Left ventricle myocardium inferior (tissue), 1 donor: Measurements from ENCODE around the gene NRF1. TPM values are rescaled to one million over a fixed set of nuclear protein-coding genes. Genes with fewer than 3 reads are reported as not detected.

ENCODE experiments used
- DNase-seq: peaks from one replicate; pipeline ENCODE4 v3.0.0-alpha.2; 2020
- H3K27ac ChIP-seq: fragments of 200-600 bp; replicated peaks from 2 replicates; pipeline ENCODE4 v1.8.0; 2021
- H3K27me3 ChIP-seq: fragments of 200-600 bp; 2 replicates; pipeline ENCODE4 v1.8.0; 2021; ENCODE audit warnings: low read depth
- H3K36me3 ChIP-seq: fragments of 200-600 bp; 2 replicates; pipeline ENCODE4 v1.8.0; 2021
- H3K4me1 ChIP-seq: fragments of 200-600 bp; 2 replicates; pipeline ENCODE4 v1.8.0; 2021
- H3K4me3 ChIP-seq: fragments of 200-600 bp; 2 replicates; pipeline ENCODE4 v1.8.0; 2021; ENCODE audit warnings: mild to moderate bottlenecking, moderate library complexity
- H3K9me3 ChIP-seq: fragments of 200-600 bp; replicated peaks from 2 replicates; pipeline ENCODE4 v1.8.0; 2021
- intact Hi-C: fragments of 100-400 bp; cut with micrococcal nuclease; formaldehyde crosslinking; loops from one replicate; pipeline ENCODE4 v1.11.0; 2022
- total RNA-seq: library from RNA; stranded (reverse); fragmentation: NEBNext Ultra II Directional; extraction: Animal tissue kit (Norgen Biotek cat#: 25700); gene quantifications from one replicate; pipeline ENCODE4 v1.2.1, GENCODE V29; 2021
- TF ChIP-seq, protein P1 (sequence below): fragments of 200-600 bp; IDR thresholded peaks from 2 replicates; pipeline ENCODE4 v1.8.0; 2021; ENCODE audit warnings: antibody characterized with exemption, mild to moderate bottlenecking, borderline replicate concordance
- donor health status: DM: no; HTN: yes; CAD: no; lungs with severe emphysema.

The NRF1 gene
- total RNA-seq, 1 donor from 2014 or later: 9.6 TPM

DNA sequence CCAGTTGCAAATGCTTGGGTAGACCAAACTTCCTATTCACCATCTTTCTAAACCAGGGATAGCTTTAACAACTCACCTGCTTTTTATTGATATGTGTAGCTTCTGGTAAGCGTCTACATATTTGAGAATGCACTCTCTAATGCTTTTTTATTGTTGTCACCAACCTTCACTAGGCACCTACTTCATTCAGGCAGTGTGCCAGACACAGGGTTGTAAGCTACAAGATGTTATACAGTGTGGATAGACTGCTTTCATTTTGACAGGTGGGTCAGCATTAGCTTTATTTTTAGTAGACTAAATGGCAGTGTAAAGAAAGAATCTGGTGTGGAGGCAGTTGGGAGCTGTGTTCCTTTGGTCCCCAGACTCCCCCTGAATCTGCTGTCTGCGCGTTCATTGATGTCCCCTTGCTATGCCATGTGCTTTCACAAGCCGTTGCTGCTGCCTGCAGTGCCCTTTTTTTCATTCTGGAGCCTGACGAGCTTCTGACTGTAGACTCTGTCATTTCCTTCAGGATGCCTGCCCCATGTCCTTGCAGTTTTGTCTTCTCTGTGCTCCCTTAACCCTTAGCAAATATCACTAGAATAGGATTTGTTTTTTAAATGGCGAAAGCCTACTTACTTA is 32.1 kb downstream of the NRF1 start:
- peaks cover 35% of the 10 kb centered on the region for H3K4me1 ChIP-seq
- H3K4me3 ChIP-seq: peak overlapping the region; percentile 30
- H3K9me3 ChIP-seq: no peaks in the 10 kb centered on the region
- H3K27ac ChIP-seq: peak overlapping the region; percentile 30
- DNase-seq: no peak
- no peaks in the 10 kb centered on the region for H3K27me3 ChIP-seq
- TF ChIP-seq, protein P1, sequence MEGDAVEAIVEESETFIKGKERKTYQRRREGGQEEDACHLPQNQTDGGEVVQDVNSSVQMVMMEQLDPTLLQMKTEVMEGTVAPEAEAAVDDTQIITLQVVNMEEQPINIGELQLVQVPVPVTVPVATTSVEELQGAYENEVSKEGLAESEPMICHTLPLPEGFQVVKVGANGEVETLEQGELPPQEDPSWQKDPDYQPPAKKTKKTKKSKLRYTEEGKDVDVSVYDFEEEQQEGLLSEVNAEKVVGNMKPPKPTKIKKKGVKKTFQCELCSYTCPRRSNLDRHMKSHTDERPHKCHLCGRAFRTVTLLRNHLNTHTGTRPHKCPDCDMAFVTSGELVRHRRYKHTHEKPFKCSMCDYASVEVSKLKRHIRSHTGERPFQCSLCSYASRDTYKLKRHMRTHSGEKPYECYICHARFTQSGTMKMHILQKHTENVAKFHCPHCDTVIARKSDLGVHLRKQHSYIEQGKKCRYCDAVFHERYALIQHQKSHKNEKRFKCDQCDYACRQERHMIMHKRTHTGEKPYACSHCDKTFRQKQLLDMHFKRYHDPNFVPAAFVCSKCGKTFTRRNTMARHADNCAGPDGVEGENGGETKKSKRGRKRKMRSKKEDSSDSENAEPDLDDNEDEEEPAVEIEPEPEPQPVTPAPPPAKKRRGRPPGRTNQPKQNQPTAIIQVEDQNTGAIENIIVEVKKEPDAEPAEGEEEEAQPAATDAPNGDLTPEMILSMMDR: no peak
- H3K36me3 ChIP-seq: no peaks in the 10 kb centered on the region
- intact Hi-C loops: no loop called here

DNA sequence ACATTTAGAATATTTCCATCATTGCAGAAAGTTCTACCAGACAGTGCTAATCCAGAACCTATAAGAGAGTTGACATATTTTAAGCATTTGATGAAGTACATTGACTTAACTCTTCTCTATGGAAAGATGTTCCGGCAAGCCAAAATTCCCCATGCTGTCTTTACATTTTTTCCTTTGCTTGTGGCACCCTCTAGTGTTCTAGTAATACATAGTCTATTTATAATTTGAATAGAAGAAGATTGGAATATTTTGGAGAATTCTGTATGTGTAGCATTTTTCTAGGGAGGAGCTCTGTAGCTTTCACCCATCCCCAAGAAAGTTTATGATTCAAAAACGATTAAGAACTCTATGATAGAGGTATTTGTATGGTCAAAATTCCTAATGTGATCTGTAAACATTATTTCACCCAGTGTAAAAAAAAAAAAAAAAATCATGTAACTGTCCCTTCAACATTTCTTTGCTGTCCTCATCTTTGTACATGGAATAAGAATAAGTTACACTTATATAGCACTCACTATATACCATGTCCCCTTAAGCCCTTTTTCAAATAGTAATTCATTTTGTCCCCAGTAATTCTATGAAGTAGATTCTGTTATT is 33.2 kb downstream of the NRF1 start:
- intact Hi-C loops: no loop called here
- DNase-seq: no peak
- H3K27me3 ChIP-seq: no peaks in the 10 kb centered on the region
- H3K36me3 ChIP-seq: no peaks in the 10 kb centered on the region
- peaks cover 34% of the 10 kb centered on the region for H3K4me1 ChIP-seq
- H3K27ac ChIP-seq: no peak overlapping the region
- H3K4me3 ChIP-seq: no peak overlapping the region
- H3K9me3 ChIP-seq: no peaks in the 10 kb centered on the region
- TF ChIP-seq, protein P1: peak; percentile 60

- no peaks in the 10 kb centered on the region for H3K9me3 ChIP-seq
- TF ChIP-seq, protein P1: no peak
- H3K4me3 ChIP-seq: peak overlapping the region; percentile 31
- peak overlapping the region; percentile 47 for H3K27ac ChIP-seq
- DNase-seq: no peak
- no peaks in the 10 kb centered on the region for H3K27me3 ChIP-seq
- H3K4me1 ChIP-seq: peaks cover 34% of the 10 kb centered on the region
- no peaks in the 10 kb centered on the region for H3K36me3 ChIP-seq
- intact Hi-C loops: no loop called here
Measured at GRCh38 chr7:129646369-129647021, 35.0 kb downstream of the NRF1 start.

- Histone ChIP-seq H3K9me3 (no peaks in the 10 kb centered on the region), H3K4me1 (peaks cover 20% of the 10 kb centered on the region), H3K36me3 (no peaks in the 10 kb centered on the region), H3K27ac (no peak overlapping the region), H3K27me3 (no peaks in the 10 kb centered on the region), H3K4me3 (no peak overlapping the region)
- intact Hi-C loops: no loop called here
- no peak for DNase-seq
- TF ChIP-seq, protein P1: no peak
Measured at GRCh38 chr7:129649128-129649690, 37.7 kb downstream of the NRF1 start.

DNA sequence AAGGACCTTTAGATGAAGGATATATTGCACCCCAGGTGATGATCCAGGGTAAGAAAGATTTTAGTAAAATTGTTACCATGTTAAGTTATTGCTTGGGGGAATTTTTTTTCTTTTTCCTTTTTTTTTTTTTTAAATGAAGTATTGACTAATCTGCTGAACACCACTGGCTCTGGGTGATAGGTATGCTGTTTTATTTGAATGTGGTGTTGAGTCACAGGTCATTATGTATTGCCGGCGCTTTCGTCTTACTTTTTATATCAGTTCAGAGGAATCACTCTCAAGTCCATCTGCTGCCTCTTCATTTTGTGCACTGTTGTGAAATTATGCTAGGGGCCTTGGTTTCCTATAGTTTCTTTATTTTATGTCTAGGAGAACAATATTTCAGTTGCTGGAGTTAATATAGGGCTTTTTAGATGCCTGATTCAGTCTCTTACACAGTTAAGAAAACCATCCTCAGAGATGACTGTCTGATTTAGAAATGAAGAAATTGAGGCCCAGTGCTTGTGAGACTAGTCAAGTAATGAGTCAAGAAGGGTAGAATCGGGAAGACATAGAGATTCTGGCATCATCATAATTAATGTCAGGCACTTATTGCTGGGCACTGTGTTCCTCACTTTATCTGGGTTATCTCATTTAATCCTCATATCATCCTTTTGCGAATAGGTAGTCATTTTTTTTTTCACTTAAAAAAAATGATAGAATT is 38.7 kb downstream of the NRF1 start:
- H3K27ac ChIP-seq: no peak overlapping the region
- TF ChIP-seq, protein P1: no peak
- H3K4me1 ChIP-seq: peaks cover 13% of the 10 kb centered on the region
- H3K4me3 ChIP-seq: no peak overlapping the region
- H3K27me3 ChIP-seq: no peaks in the 10 kb centered on the region
- H3K36me3 ChIP-seq: no peaks in the 10 kb centered on the region
- H3K9me3 ChIP-seq: no peaks in the 10 kb centered on the region
- intact Hi-C loops: no loop called here
- DNase-seq: no peak
